Hepatocyte (in vitro differentiated cells): ENCODE results near the gene HMGCL. TPM values are rescaled to one million over a fixed set of nuclear protein-coding genes. Genes with fewer than 3 reads are reported as not detected.

Experiments
- DNase-seq: peaks from one replicate; pipeline ENCODE4 v3.0.0-alpha.2; 2016; ENCODE audit warnings: low spot score
- H2AFZ ChIP-seq: fragments of 200-600 bp; sonication (generic); 2 replicates; pipeline ENCODE4 v1.6.0; 2016; ENCODE audit warnings: antibody characterized with exemption, mild to moderate bottlenecking
- H3K27ac ChIP-seq: fragments of 200-600 bp; sonication (generic); 2 replicates; pipeline ENCODE4 v1.5.1; 2016; ENCODE audit warnings: mild to moderate bottlenecking
- H3K27me3 ChIP-seq: fragments of 200-600 bp; sonication (generic); 2 replicates; pipeline ENCODE4 v1.6.1; 2016
- H3K36me3 ChIP-seq: fragments of 200-600 bp; sonication (generic); replicated peaks from 2 replicates; pipeline ENCODE4 v1.5.1; 2016; ENCODE audit warnings: low read depth; ENCODE audit not compliant: insufficient read depth
- H3K4me1 ChIP-seq: fragments of 200-600 bp; sonication (generic); 2 replicates; pipeline ENCODE4 v1.5.1; 2016; ENCODE audit warnings: mild to moderate bottlenecking, moderate library complexity; ENCODE audit not compliant: insufficient read depth
- H3K4me2 ChIP-seq: fragments of 200-600 bp; sonication (generic); 2 replicates; pipeline ENCODE4 v1.6.0; 2016
- H3K4me3 ChIP-seq: fragments of 200-600 bp; sonication (generic); 2 replicates; pipeline ENCODE4 v1.5.1; 2016; ENCODE audit warnings: mild to moderate bottlenecking
- H3K79me2 ChIP-seq: fragments of 200-600 bp; sonication (generic); 2 replicates; pipeline ENCODE4 v1.6.0; 2017; ENCODE audit warnings: mild to moderate bottlenecking
- H3K9me2 ChIP-seq: fragments of 200-600 bp; sonication (generic); replicated peaks from 2 replicates; pipeline ENCODE4 v1.6.0; 2017; ENCODE audit warnings: mild to moderate bottlenecking; ENCODE audit not compliant: insufficient read depth
- H3K9me3 ChIP-seq: fragments of 200-600 bp; sonication (generic); 2 replicates; pipeline ENCODE4 v1.5.1; 2016; ENCODE audit warnings: low read depth, mild to moderate bottlenecking
- H4K20me1 ChIP-seq: fragments of 200-600 bp; sonication (generic); 2 replicates; pipeline ENCODE4 v1.6.0; 2016; ENCODE audit warnings: mild to moderate bottlenecking; ENCODE audit not compliant: insufficient read depth, poor library complexity, severe bottlenecking
- EZH2 ChIP-seq: fragments of 200-600 bp; sonication (generic); IDR thresholded peaks from 2 replicates; pipeline ENCODE4 v1.6.1; 2016; ENCODE audit warnings: antibody characterized with exemption, mild to moderate bottlenecking, borderline replicate concordance
- EZH2phosphoT487 ChIP-seq: fragments of 200-600 bp; sonication (generic); IDR thresholded peaks from one replicate; pipeline ENCODE4 v1.6.1; 2018; ENCODE audit warnings: antibody characterized with exemption, mild to moderate bottlenecking, low read depth, moderate library complexity; ENCODE audit not compliant: unreplicated experiment, severe bottlenecking
- WGBS: methylation state at CpG from one replicate; pipeline ENCODE4 v1.1.6; 2016; ENCODE audit warnings: low lambda C conversion rate; ENCODE audit errors: missing lambda C conversion rate; 5-methylcytosine and 5-hydroxymethylcytosine counted together
- polyA plus RNA-seq: library from polyadenylated mRNA; unstranded; fragments of >200 nt; fragmentation: Nextera tagmentation; extraction: Ambion mirVana; gene quantifications from 2 replicates; pipeline ENCODE4 v1.2.1, GENCODE V29; 2016
- total RNA-seq: library from RNA; depleted of rRNA; stranded (reverse); fragments of >200 nt; gene quantifications from 2 replicates; pipeline ENCODE4 v1.2.3, GENCODE V29; 2014
- TF ChIP-seq, protein P1 (sequence below): fragments of 200-600 bp; sonication (generic); IDR thresholded peaks from 2 replicates; pipeline ENCODE4 v1.5.1; 2016; ENCODE audit warnings: antibody characterized with exemption, mild to moderate bottlenecking; ENCODE audit not compliant: poor library complexity

Gene HMGCL
- total and polyA plus RNA-seq, 2 experiments from 2014 or later = 78.5 to 90.7 TPM

DNA sequence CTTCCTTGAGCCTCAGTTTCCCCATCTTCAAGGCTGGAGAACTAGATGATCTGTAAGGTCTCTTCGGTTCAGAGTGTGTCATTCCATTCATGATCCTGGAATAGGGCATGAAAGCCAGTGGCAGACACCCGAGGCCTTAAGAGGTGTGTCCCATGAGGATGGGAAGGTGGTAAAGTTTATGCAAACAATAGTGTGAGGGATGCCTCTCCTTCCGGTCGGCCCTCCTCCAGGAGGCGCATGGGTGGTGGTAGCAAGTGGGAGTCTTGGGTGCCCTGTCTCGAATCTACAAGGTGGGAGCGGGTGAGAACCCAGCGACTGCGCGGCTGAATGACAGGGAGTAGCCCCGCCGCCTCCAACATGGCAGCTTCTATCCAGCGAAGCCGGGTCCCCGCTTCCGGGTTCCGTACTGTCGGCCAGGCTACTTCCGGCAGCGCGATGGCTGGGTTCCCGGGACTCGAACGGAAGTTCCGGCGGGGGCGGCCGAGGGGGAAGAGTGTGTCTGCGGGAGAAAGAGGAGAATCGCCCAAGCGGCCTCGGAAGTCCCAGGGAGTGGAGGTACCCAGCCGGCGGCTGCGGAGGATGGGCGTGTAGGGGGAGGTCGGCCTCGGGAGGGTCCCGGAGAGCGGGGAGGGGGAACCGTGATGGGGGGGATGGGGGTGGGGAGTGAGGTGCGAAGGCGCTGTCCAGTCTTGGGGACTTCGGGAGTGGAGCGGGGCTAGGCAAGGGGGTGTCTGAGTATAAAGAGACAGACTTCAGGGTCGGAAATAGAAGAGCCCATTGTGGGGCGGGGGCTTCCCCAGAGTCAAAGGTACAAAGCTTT, 34.3 kb downstream of the HMGCL start, which contains the start of gene LYPLA2:
TSS of gene LYPLA2 (plus strand) at position 450 of the 820 bp plus-strand sequence. CDS start 1,538 bp downstream, outside the sequence.
- Histone ChIP-seq H3K79me2 (peaks cover 27% of the 10 kb centered on the region), H3K4me2 (peak within 1 kb of the TSS; percentile 82), H4K20me1 (no peaks in the 10 kb centered on the region), H3K4me1 (peaks cover 11% of the 10 kb centered on the region), H2AFZ (peak within 1 kb of the TSS; percentile 61), H3K9me3 (no peaks in the 10 kb centered on the region), H3K4me3 (peak within 1 kb of the TSS; percentile 61), H3K27ac (peak within 1 kb of the TSS; percentile 72), H3K27me3 (no peaks in the 10 kb centered on the region), H3K9me2 (no peaks in the 10 kb centered on the region), H3K36me3 (no peaks in the 10 kb centered on the region)
- DNase-seq = peak; percentile 96
- WGBS = under 1% methylated on average over 34 of the region's 47 CpGs
- TF ChIP-seq, protein P1, sequence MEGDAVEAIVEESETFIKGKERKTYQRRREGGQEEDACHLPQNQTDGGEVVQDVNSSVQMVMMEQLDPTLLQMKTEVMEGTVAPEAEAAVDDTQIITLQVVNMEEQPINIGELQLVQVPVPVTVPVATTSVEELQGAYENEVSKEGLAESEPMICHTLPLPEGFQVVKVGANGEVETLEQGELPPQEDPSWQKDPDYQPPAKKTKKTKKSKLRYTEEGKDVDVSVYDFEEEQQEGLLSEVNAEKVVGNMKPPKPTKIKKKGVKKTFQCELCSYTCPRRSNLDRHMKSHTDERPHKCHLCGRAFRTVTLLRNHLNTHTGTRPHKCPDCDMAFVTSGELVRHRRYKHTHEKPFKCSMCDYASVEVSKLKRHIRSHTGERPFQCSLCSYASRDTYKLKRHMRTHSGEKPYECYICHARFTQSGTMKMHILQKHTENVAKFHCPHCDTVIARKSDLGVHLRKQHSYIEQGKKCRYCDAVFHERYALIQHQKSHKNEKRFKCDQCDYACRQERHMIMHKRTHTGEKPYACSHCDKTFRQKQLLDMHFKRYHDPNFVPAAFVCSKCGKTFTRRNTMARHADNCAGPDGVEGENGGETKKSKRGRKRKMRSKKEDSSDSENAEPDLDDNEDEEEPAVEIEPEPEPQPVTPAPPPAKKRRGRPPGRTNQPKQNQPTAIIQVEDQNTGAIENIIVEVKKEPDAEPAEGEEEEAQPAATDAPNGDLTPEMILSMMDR = no peak
- no peak for TF ChIP-seq EZH2phosphoT487
- no peak for TF ChIP-seq EZH2

- WGBS = 96% methylated on average over 3 of the region's 3 CpGs
- Histone ChIP-seq H3K9me3 (no peaks in the 10 kb centered on the region), H2AFZ (no peak overlapping the region), H3K79me2 (peaks cover 34% of the 10 kb centered on the region), H3K4me2 (no peak overlapping the region), H4K20me1 (no peaks in the 10 kb centered on the region), H3K27me3 (no peaks in the 10 kb centered on the region), H3K9me2 (no peaks in the 10 kb centered on the region), H3K4me1 (peaks cover 10% of the 10 kb centered on the region), H3K27ac (no peak overlapping the region), H3K36me3 (no peaks in the 10 kb centered on the region), H3K4me3 (no peak overlapping the region)
- no peak for DNase-seq
- TF ChIP-seq, protein P1 = no peak
- no peak for TF ChIP-seq EZH2phosphoT487
- no peak for TF ChIP-seq EZH2
Observed at GRCh38 chr1:23788695-23789094, 36.5 kb downstream of the HMGCL start.

DNA sequence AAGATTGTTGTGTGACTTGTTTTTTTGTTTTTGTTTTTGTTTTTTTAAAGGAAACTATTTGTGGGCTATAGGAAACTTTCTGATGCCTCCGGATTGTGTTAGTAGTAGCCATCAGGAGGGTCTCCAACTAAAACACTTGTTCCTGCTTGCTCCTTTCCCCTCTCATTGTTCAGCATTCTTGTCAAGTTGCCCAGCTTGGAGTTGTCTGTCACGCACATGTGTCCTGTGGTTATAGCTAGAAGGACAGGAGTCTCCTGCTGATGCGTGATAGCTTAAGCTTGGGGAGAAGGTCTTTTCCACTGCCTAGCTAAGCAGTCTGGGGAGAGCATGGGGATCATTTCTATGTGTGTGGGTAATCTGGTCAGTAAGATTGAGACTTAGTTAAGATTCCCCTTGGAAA, 37.5 kb downstream of the HMGCL start:
- WGBS = 99% methylated on average over 3 of the region's 3 CpGs
- TF ChIP-seq EZH2 (no peak), EZH2phosphoT487 (no peak)
- TF ChIP-seq, protein P1 = no peak
- Histone ChIP-seq H3K79me2 (peaks cover 34% of the 10 kb centered on the region), H3K9me2 (no peaks in the 10 kb centered on the region), H3K9me3 (no peaks in the 10 kb centered on the region), H3K36me3 (no peaks in the 10 kb centered on the region), H3K4me1 (peaks cover 5% of the 10 kb centered on the region), H2AFZ (no peak overlapping the region), H3K27ac (no peak overlapping the region), H4K20me1 (no peaks in the 10 kb centered on the region), H3K4me3 (no peak overlapping the region), H3K27me3 (no peaks in the 10 kb centered on the region), H3K4me2 (no peak overlapping the region)
- no peak for DNase-seq
